GM13976 (cell line): ENCODE data around the gene OR4K2.

Experiments used
- DNase-seq: peaks from one replicate; pipeline ENCODE4 v3.0.0; 2012; ENCODE audit warnings: low spot score
- in situ Hi-C: fragments of 300-500 bp; cut with MboI; formaldehyde crosslinking; loops from one replicate; pipeline ENCODE4 v1.12.0; 2022; ENCODE audit warnings: low sequenced_read_pairs, mixed read lengths, inconsistent platforms; ENCODE audit not compliant: unreplicated experiment
- TF ChIP-seq, protein P1 (sequence below): IDR thresholded peaks from 2 replicates; pipeline ENCODE4 v1.5.1; 2012; ENCODE audit warnings: borderline replicate concordance, mild to moderate bottlenecking; ENCODE audit not compliant: insufficient read depth; ENCODE audit errors: extremely low read depth, missing control alignments, control extremely low read depth

Gene OR4K2

DNA sequence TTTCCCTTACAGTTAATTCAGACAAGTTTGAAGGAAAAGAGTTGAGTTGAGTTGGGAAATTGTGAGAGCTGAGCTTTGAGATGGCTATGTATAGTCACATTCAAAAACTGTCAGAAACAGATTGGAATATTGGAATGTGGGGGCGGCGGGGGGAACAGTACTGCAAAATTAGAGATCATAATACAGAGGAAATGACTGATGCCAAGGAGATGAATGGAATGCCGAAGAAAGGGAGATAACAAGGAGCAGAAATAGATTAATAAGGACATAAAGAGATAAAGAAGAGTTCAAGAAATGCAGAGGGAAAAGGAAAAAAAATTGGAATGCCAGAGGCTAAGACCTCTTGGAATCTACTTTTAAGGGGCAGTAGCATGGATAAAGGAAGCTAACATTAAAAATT, 42.3 kb downstream of the OR4K2 start:
- TF ChIP-seq, protein P1, sequence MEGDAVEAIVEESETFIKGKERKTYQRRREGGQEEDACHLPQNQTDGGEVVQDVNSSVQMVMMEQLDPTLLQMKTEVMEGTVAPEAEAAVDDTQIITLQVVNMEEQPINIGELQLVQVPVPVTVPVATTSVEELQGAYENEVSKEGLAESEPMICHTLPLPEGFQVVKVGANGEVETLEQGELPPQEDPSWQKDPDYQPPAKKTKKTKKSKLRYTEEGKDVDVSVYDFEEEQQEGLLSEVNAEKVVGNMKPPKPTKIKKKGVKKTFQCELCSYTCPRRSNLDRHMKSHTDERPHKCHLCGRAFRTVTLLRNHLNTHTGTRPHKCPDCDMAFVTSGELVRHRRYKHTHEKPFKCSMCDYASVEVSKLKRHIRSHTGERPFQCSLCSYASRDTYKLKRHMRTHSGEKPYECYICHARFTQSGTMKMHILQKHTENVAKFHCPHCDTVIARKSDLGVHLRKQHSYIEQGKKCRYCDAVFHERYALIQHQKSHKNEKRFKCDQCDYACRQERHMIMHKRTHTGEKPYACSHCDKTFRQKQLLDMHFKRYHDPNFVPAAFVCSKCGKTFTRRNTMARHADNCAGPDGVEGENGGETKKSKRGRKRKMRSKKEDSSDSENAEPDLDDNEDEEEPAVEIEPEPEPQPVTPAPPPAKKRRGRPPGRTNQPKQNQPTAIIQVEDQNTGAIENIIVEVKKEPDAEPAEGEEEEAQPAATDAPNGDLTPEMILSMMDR: no peak
- in situ Hi-C loops: no loop called here
- no peak for DNase-seq

DNA sequence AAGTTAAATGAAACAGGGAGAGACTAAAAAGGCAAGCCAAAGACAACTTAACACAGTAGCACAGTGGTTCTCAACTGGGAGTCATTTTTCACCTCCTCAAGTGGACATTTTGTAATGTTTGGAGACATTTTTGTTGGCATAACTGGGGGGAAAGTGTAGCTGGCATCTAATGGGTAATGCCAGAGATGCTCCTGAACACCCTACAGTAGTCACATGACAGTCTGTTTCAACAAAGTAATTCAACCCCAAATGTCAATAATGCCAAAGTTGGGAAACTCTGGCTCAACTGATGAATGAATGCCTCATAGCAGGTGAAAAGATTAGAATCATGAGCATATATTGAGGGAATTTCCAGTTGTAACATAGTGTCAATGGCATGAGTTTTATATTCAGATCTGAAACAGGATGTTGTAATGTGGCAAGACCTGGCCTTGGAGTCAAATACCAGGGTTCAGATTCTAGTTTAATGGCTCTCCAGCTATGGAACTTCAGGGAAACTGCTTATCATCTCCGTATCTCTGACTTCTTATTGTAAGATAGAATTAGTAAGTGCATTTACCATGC, 43.1 kb downstream of the OR4K2 start:
- in situ Hi-C loops: no loop called here
- no peak for DNase-seq
- TF ChIP-seq, protein P1: no peak

DNA sequence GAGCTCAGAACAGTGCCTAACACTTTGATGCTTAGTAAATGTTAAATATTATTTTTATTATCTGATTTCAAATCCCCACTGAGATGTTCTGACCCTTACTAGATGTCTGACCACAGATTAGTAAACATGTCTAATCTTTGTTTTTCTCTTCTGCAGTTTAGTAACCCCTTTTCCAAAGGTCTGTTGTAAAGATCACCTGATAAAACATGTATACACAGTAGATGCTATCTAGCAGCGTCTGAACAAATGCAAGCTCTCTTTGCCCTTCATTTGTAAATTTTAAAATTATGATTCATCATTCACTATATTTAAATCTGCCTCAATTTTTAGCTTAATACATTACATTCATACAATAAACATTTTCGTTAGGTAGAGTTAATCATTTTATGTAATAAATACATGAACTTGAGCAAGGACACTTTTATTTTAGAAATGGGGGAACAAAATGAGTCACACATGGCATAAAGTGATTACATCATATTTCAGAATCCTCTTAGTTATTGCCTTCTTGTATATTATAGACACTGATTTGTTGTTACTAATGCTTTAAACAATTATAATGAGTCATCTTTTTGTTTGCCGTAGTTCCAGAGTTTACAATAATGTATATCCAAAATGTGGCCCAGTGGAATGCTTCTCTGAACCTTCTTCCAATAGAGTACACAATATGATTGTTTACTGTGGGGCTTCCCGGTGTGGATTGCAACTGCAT, 43.8 kb downstream of the OR4K2 start:
- TF ChIP-seq, protein P1: no peak
- no peak for DNase-seq
- in situ Hi-C loops: no loop called here

DNA sequence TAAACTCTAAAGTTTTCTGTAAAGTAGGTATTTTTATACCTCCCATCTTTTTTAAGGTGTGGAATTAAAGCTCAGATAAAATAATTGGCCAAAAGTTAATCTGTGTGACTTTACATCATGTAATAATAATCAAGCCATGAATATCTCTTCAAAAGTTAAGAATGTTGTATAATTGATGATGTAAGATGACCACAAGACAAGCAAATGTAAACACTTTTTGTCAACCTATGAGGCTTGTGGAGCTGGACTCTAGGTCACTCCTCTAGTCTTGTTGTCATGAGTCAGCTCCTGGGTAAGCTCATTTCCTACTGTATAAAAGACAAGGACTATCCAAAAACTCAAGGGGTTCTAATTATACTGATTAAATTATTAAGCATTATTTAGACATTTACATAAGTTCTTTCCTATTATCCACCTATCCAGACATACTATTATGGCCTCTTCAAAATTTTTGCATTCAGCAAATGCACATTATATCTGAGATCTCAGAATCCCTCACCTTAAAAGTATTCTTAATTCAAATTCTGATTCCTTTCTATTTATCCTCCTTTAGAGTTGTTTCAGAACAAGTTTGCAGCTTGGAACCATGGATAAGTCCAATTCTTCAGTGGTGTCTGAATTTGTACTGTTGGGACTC, 45.2 kb downstream of the OR4K2 start, which contains the start of gene OR4K5:
TSS of gene OR4K5 (plus strand) at position 587 of the 637 bp plus-strand sequence. CDS start at position 587, 0 bp downstream.
- TF ChIP-seq, protein P1: no peak
- in situ Hi-C loops: no loop called here
- no peak for DNase-seq

DNA sequence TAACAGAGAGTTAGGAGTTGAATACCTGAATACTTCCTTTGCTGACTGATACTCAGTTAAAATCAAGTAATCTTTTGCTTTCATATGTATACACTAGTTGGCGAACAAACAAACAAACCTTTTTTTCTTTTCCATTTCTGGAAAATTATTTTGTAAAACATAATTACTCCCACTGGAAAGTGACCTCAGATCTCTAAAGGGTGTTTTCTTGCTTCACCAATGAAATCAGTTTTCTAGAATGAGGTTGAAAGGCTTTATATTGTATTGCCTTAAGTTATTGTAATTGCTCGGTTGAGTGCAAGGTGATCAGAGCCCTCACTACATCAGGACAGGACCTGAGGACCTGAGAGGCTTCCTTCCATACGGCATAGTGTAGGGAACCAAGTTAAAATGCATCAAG, 55.7 kb downstream of the OR4K2 start, which contains the start of gene OR4K1:
TSS of gene OR4K1 (plus strand) at position 301 of the 400 bp plus-strand sequence. CDS start 4,750 bp downstream, outside the sequence.
- in situ Hi-C loops: no loop called here
- TF ChIP-seq, protein P1: no peak
- DNase-seq: no peak
